ENCODE measurements around the gene MEGF6.

GRCh38 chr1:3514404-3514803 is 96.9 kb downstream of the MEGF6 start:
- no peak for TF ChIP-seq CTCF (IDR thresholded peaks at IDR 0.05)
- no peak for TF ChIP-seq POLR2A (IDR thresholded peaks at IDR 0.05)

Measured in heart left ventricle (tissue), 13 donors.